HepG2 (cell line): ENCODE data around the gene DDX31. TPM values are rescaled to one million over a fixed set of nuclear protein-coding genes. Genes with fewer than 3 reads are reported as not detected.

ENCODE experiments used
- ATAC-seq: fragments of 200-7000 bp; cut with Tn5 transposase; 3 replicates; pipeline ENCODE4 v1.9.1; 2020; ENCODE audit warnings: mild to moderate bottlenecking, moderate library complexity
- BruUV-seq: library from RNA; stranded (reverse); fragments of 400-500 nt; replicated peaks from 2 replicates; lab custom pipeline; 2021; lab: Mats Ljungman, UMichigan
- CTCF ChIA-PET: fragments of 300-600 bp; formaldehyde crosslinking; extraction: SDS; loops from one replicate; lab custom pipeline; 2021; ENCODE audit warnings: low total read pairs, inconsistent platforms, low intra/inter-chr PET ratio; lab: Yijun Ruan, JAX
- POLR2A ChIA-PET: fragments of 350-600 bp; sonication (Branson Sonifier 250); formaldehyde crosslinking; loops from one replicate; lab custom pipeline; 2020; ENCODE audit warnings: antibody characterized with exemption, inconsistent platforms; lab: Yijun Ruan, JAX
- DNase-seq: peaks from one replicate; pipeline ENCODE4 v3.0.0-alpha.2; 2015; ENCODE audit warnings: low spot score
- FAIRE-seq: peaks from 3 replicates; lab custom pipeline; 2011; peaks lifted over from hg19 to GRCh38; lab: Jason Lieb, UNC
- H2AFZ ChIP-seq: one replicate; pipeline ENCODE4 v1.6.1; 2011; ENCODE audit warnings: low read length, inconsistent platforms
- H3K27ac ChIP-seq: fragments of 300-600 bp; 3 replicates; pipeline ENCODE4 v1.8.0; 2011; ENCODE audit warnings: mixed run types, mild to moderate bottlenecking, mixed read lengths, low read length, inconsistent platforms; ENCODE audit not compliant: insufficient read depth; ENCODE audit errors: extremely low read length
- H3K27me3 ChIP-seq, 2 experiments: fragments of 200-600 bp in 1 of 2; 2 replicates in 1 of 2; 3 replicates in 1 of 2; pipeline versions ENCODE4 v1.6.0 to v1.8.0; 2011; ENCODE audit warnings: low read length in 2 of 2, mild to moderate bottlenecking in 2 of 2, moderate library complexity in 2 of 2, inconsistent platforms in 1 of 2; ENCODE audit not compliant: insufficient read depth in 2 of 2, control insufficient read depth in 1 of 2
- H3K36me3 ChIP-seq, 2 experiments: fragments of 200-600 bp in 1 of 2; replicated peaks in 1 of 2; 2 replicates in 1 of 2; 3 replicates in 1 of 2; pipeline versions ENCODE4 v1.5.1 to v1.8.0; 2011; ENCODE audit warnings: low read length in 2 of 2, inconsistent platforms in 1 of 2; ENCODE audit not compliant: insufficient read depth in 2 of 2, control insufficient read depth in 1 of 2
- H3K4me1 ChIP-seq: 2 replicates; pipeline ENCODE4 v1.5.1; 2012; ENCODE audit warnings: low read length, inconsistent platforms; ENCODE audit not compliant: insufficient read depth
- H3K4me2 ChIP-seq: 2 replicates; pipeline ENCODE4 v1.6.0; 2011; ENCODE audit warnings: low read depth, low read length, inconsistent platforms
- H3K4me3 ChIP-seq, 3 experiments: fragments of 200-600 bp in 1 of 3; sonication (generic), shearing (Covaris generic) in 1 of 3; replicated peaks in 1 of 3; 2 replicates each; pipeline ENCODE4 v1.5.1; 2011 to 2016; ENCODE audit warnings: low read length in 3 of 3, inconsistent platforms in 2 of 3, low read depth in 2 of 3, mild to moderate bottlenecking in 2 of 3, control low read depth in 1 of 3, mixed read lengths in 1 of 3; ENCODE audit not compliant: insufficient read depth in 1 of 3
- H3K79me2 ChIP-seq: one replicate; pipeline ENCODE4 v1.6.1; 2011; ENCODE audit warnings: low read length, inconsistent platforms; ENCODE audit not compliant: insufficient read depth
- H3K9ac ChIP-seq: 2 replicates; pipeline ENCODE4 v1.6.0; 2011; ENCODE audit warnings: mild to moderate bottlenecking, low read depth, low read length, inconsistent platforms; ENCODE audit not compliant: insufficient read depth
- H3K9me3 ChIP-seq: 2 replicates; pipeline ENCODE4 v1.5.1; 2012; ENCODE audit warnings: mild to moderate bottlenecking, low read length
- H4K20me1 ChIP-seq: 2 replicates; pipeline ENCODE4 v1.6.0; 2011; ENCODE audit warnings: inconsistent platforms, mild to moderate bottlenecking, low read length, moderate library complexity; ENCODE audit not compliant: insufficient read depth
- HNF4G ChIP-seq, 2 experiments: sonication (generic) in 1 of 2; formaldehyde crosslinking in 1 of 2; IDR thresholded peaks; 2 replicates each; pipeline versions ENCODE4 v1.4.0 to v1.6.1; 2011 to 2020; ENCODE audit warnings: borderline replicate concordance in 2 of 2, low read depth in 2 of 2, mild to moderate bottlenecking in 2 of 2, low read length in 1 of 2, missing genetic modification reagents in 1 of 2, moderate library complexity in 1 of 2
- MLXIP ChIP-seq: sonication (generic); formaldehyde crosslinking; IDR thresholded peaks from 2 replicates; pipeline ENCODE4 v1.9.0; 2021; ENCODE audit warnings: missing genetic modification reagents, borderline replicate concordance
- PCBP1 ChIP-seq: fragments of 200-400 bp; formaldehyde crosslinking; IDR thresholded peaks from 2 replicates; pipeline ENCODE4 v1.6.1; 2017; ENCODE audit warnings: mild to moderate bottlenecking, low read depth, low read length, borderline replicate concordance
- ZNF556 ChIP-seq: sonication (generic); formaldehyde crosslinking; IDR thresholded peaks from 2 replicates; pipeline ENCODE4 v1.4.0; 2020; ENCODE audit warnings: mild to moderate bottlenecking, missing genetic modification reagents, borderline replicate concordance
- ZNF775 ChIP-seq: sonication (generic); formaldehyde crosslinking; IDR thresholded peaks from 2 replicates; pipeline ENCODE4 v1.4.0; 2020; ENCODE audit warnings: missing genetic modification reagents, mild to moderate bottlenecking, moderate library complexity, borderline replicate concordance
- WGBS: methylation state at CpG from one replicate; pipeline ENCODE4 v1.1.6; 2017; ENCODE audit warnings: low lambda C conversion rate; 5-methylcytosine and 5-hydroxymethylcytosine counted together
- in situ Hi-C: cut with HindIII; loops from 2 replicates; pipeline ENCODE4 v1.10.0; 2017; ENCODE audit warnings: low pct_unique_long_range_greater_than_20kb; ENCODE audit not compliant: extremely low pct_ligation_motif_present
- intact Hi-C: fragments of 100-400 bp; cut with micrococcal nuclease; formaldehyde crosslinking; loops from one replicate; pipeline ENCODE4 v1.10.0; 2022; ENCODE audit not compliant: unreplicated experiment
- polyA plus RNA-seq, 8 experiments: library from polyadenylated mRNA; depleted of rRNA in 3 of 8; stranded (reverse) in 7 of 8; unstranded in 1 of 8; fragments of >200 nt; fragmentation: Illumina TruSeq in 4 of 8; extraction: Trizol in 4 of 8; gene quantifications; 2 replicates each; pipeline versions ENCODE4 v1.2.1 to v1.2.3, GENCODE V29; 2011 to 2016; ENCODE audit warnings: low read depth in 4 of 8, missing spikeins in 1 of 8, mixed read lengths in 1 of 8; ENCODE audit not compliant: insufficient read depth in 1 of 8
- total RNA-seq, 5 experiments: library from RNA; depleted of rRNA; stranded (reverse); fragments of >200 nt; fragmentation: Illumina TruSeq; extraction: Trizol; gene quantifications; 2 replicates each; pipeline ENCODE4 v1.2.3, GENCODE V29; 2016; ENCODE audit warnings: low read depth in 1 of 5
- TF ChIP-seq, protein P1 (sequence below), 2 experiments: sonication (generic) in 1 of 2; formaldehyde crosslinking in 1 of 2; IDR thresholded peaks; 2 replicates each; pipeline versions ENCODE4 v1.5.1 to v1.6.1; 2011 to 2020; ENCODE audit warnings: borderline replicate concordance in 1 of 2, low read depth in 1 of 2, low read length in 1 of 2, mild to moderate bottlenecking in 1 of 2, missing genetic modification reagents in 1 of 2, moderate library complexity in 1 of 2
- TF ChIP-seq, protein P2 (sequence below): sonication (generic); formaldehyde crosslinking; IDR thresholded peaks from 2 replicates; pipeline ENCODE4 v1.4.0; 2020; ENCODE audit warnings: low read depth, missing genetic modification reagents
- TF ChIP-seq, protein P3 (sequence below): sonication (generic); formaldehyde crosslinking; IDR thresholded peaks from 2 replicates; pipeline ENCODE4; 2020; ENCODE audit warnings: missing genetic modification reagents, mild to moderate bottlenecking, borderline replicate concordance

Gene DDX31
- total and polyA plus RNA-seq, 2 of the 13 experiments (the other 11 are each of a cell fraction or from before 2014, with no cell fraction given): 11.4 to 16.3 TPM

- H3K27me3 ChIP-seq: peaks cover 3 to 13% of the 10 kb centered on the region in 2 experiments; a peak in 4 of 5 replicates
- H4K20me1 ChIP-seq: no peaks in the 10 kb centered on the region
- no TSS peak for BruUV-seq
- no peaks in the 10 kb centered on the region for H3K4me1 ChIP-seq
- H3K4me2 ChIP-seq: no peak overlapping the region
- no peak overlapping the region for H3K4me3 ChIP-seq
- no peaks in the 10 kb centered on the region for H3K9me3 ChIP-seq
- no peak overlapping the region for H3K9ac ChIP-seq
- POLR2A ChIA-PET: no interaction called here
- no peaks in the 10 kb centered on the region for H3K79me2 ChIP-seq
- ATAC-seq (no peak), FAIRE-seq (no peak), DNase-seq (no peak)
- H2AFZ ChIP-seq: no peak overlapping the region
- H3K36me3 ChIP-seq: no peaks in the 10 kb centered on the region
- H3K27ac ChIP-seq: no peak overlapping the region
- intact Hi-C loops (no loop called here), in situ Hi-C loops (no loop called here)
- WGBS: 43% methylated on average over 5 of the region's 5 CpGs
- CTCF ChIA-PET: no interaction called here
- TF ChIP-seq, protein P1, sequence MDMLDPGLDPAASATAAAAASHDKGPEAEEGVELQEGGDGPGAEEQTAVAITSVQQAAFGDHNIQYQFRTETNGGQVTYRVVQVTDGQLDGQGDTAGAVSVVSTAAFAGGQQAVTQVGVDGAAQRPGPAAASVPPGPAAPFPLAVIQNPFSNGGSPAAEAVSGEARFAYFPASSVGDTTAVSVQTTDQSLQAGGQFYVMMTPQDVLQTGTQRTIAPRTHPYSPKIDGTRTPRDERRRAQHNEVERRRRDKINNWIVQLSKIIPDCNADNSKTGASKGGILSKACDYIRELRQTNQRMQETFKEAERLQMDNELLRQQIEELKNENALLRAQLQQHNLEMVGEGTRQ (IDR thresholded peaks at IDR 0.05; ENCODE audit: low read depth, low read length): no peak
- TF ChIP-seq, protein P1 (CRISPR knock-in tag; IDR thresholded peaks at IDR 0.05; ENCODE audit: borderline replicate concordance): no peak
- TF ChIP-seq, protein P2, sequence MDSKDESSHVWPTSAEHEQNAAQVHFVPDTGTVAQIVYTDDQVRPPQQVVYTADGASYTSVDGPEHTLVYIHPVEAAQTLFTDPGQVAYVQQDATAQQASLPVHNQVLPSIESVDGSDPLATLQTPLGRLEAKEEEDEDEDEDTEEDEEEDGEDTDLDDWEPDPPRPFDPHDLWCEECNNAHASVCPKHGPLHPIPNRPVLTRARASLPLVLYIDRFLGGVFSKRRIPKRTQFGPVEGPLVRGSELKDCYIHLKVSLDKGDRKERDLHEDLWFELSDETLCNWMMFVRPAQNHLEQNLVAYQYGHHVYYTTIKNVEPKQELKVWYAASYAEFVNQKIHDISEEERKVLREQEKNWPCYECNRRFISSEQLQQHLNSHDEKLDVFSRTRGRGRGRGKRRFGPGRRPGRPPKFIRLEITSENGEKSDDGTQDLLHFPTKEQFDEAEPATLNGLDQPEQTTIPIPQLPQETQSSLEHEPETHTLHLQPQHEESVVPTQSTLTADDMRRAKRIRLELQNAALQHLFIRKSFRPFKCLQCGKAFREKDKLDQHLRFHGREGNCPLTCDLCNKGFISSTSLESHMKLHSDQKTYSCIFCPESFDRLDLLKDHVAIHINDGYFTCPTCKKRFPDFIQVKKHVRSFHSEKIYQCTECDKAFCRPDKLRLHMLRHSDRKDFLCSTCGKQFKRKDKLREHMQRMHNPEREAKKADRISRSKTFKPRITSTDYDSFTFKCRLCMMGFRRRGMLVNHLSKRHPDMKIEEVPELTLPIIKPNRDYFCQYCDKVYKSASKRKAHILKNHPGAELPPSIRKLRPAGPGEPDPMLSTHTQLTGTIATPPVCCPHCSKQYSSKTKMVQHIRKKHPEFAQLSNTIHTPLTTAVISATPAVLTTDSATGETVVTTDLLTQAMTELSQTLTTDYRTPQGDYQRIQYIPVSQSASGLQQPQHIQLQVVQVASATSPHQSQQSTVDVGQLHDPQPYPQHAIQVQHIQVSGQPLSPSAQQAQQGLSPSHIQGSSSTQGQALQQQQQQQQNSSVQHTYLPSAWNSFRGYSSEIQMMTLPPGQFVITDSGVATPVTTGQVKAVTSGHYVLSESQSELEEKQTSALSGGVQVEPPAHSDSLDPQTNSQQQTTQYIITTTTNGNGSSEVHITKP (CRISPR knock-in tag): no peak
- TF ChIP-seq MLXIP (CRISPR knock-in tag) (no peak), HNF4G (IDR thresholded peaks at IDR 0.05; ENCODE audit: borderline replicate concordance, low read depth, low read length) (no peak), HNF4G (CRISPR knock-in tag; IDR thresholded peaks at IDR 0.05; ENCODE audit: borderline replicate concordance, low read depth) (no peak), ZNF556 (CRISPR knock-in tag) (no peak), PCBP1 (no peak), ZNF775 (CRISPR knock-in tag) (no peak)
- TF ChIP-seq, protein P3, sequence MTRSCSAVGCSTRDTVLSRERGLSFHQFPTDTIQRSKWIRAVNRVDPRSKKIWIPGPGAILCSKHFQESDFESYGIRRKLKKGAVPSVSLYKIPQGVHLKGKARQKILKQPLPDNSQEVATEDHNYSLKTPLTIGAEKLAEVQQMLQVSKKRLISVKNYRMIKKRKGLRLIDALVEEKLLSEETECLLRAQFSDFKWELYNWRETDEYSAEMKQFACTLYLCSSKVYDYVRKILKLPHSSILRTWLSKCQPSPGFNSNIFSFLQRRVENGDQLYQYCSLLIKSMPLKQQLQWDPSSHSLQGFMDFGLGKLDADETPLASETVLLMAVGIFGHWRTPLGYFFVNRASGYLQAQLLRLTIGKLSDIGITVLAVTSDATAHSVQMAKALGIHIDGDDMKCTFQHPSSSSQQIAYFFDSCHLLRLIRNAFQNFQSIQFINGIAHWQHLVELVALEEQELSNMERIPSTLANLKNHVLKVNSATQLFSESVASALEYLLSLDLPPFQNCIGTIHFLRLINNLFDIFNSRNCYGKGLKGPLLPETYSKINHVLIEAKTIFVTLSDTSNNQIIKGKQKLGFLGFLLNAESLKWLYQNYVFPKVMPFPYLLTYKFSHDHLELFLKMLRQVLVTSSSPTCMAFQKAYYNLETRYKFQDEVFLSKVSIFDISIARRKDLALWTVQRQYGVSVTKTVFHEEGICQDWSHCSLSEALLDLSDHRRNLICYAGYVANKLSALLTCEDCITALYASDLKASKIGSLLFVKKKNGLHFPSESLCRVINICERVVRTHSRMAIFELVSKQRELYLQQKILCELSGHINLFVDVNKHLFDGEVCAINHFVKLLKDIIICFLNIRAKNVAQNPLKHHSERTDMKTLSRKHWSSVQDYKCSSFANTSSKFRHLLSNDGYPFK: no peak
These were observed 43.0 kb upstream of the DDX31 start for GRCh38 chr9:132712753-132713152.
